AG04450 (cell line): ENCODE results near the gene CCDC90B. TPM values are rescaled to one million over a fixed set of nuclear protein-coding genes. Genes with fewer than 3 reads are reported as not detected.
"Not testable (repeated sequence)": the region's sequence is repeated elsewhere in the genome, so short reads cannot be mapped to it uniquely, and the experiment has no call there.

Experiments used
- CTCF ChIA-PET: fragments of 300-600, 350-600 bp; formaldehyde crosslinking; extraction: SDS; loops from one replicate; lab custom pipeline; 2022; ENCODE audit warnings: antibody characterized with exemption, inconsistent platforms; lab: Charles Lee
- POLR2A ChIA-PET: fragments of 350-600 bp; formaldehyde crosslinking; extraction: SDS; loops from one replicate; lab custom pipeline; 2021; ENCODE audit warnings: antibody characterized with exemption, inconsistent platforms; lab: Yijun Ruan, JAX
- DNase-seq: peaks from one replicate; pipeline ENCODE4 v3.0.0-alpha.2; 2011; ENCODE audit warnings: low read depth, low spot score
- H3K27ac ChIP-seq: one replicate; pipeline ENCODE4 v1.5.1; 2012; ENCODE audit warnings: low read depth, low read length, control low read depth
- H3K27me3 ChIP-seq: one replicate; pipeline ENCODE4 v1.6.0; 2012; ENCODE audit warnings: low read length; ENCODE audit not compliant: control insufficient read depth, insufficient read depth
- H3K4me3 ChIP-seq: 2 replicates; pipeline ENCODE4 v1.5.1; 2011; ENCODE audit warnings: mild to moderate bottlenecking, low read depth, low read length, control low read depth
- H3K9me3 ChIP-seq: 2 replicates; pipeline ENCODE4 v1.5.1; 2012; ENCODE audit warnings: low read length; ENCODE audit not compliant: control insufficient read depth, insufficient read depth
- CTCF ChIP-seq: IDR thresholded peaks from 2 replicates; pipeline ENCODE4 v1.5.1; 2011; ENCODE audit warnings: low read depth, low read length, control low read depth, inconsistent platforms
- polyA plus RNA-seq: library from polyadenylated mRNA; depleted of rRNA; stranded (reverse); fragments of >200 nt; gene quantifications from 2 replicates; pipeline ENCODE4 v1.2.3, GENCODE V29; 2011

Gene CCDC90B
- polyA plus RNA-seq, 1 experiment = 84.5 TPM

- Histone ChIP-seq H3K27me3 (no peaks in the 10 kb centered on the region), H3K27ac (no peak overlapping the region), H3K9me3 (no peaks in the 10 kb centered on the region), H3K4me3 (no peak overlapping the region)
- ChIA-PET CTCF (interaction anchor here (1.0 to 2.6 kb wide), 5 partner anchors 30 to 536 kb away, joined by 3 to 9 read pairs (median 4); no protein-coding TSS in a partner anchor), POLR2A (no interaction called here)
- no peak for TF ChIP-seq CTCF
- no peak for DNase-seq
These were observed 5.9 kb downstream of the CCDC90B start for GRCh38 chr11:83280256-83280655.

GRCh38 chr11:83278351-83278750 lies 7.8 kb downstream of the CCDC90B start:
- DNase-seq = no peak

DNA sequence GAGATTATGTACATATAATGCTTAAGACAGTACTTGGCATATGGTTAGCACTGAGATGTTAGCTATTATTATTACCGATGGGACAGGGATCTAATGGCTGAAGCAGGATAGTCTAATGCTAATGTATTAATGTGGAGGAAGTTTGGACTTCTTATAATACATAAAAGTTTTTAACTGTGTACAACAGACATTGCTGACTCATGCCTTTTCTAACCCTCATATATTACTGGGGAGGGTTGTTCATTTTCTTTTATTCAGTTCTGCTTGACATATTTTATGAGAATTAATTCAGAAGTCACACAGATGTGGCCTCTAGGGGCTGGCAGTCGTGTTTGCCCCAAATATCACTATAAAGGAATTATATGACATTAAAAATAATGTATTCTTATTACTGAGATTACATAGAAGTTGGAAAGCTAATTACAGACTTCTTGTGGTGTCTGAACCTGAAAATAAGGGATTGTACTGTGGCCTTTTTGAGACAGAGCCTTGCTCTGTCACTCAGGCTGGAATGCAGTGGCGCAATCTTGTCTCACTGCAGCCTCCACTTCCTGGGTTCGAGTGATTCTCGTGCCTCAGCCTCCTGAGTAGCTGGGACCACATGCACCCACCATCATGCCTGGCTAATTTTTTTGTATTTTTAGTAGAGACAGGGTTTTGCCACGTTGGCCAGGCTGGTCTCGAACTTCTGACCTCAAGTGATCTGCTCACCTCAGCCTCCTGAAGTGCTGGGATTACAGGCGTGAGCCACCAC lies 10.1 kb downstream of the CCDC90B start:
- ChIA-PET CTCF (interaction anchor here (1.5 to 4.3 kb wide), 6 partner anchors 17 to 561 kb away, joined by 3 to 29 read pairs (median 7); no protein-coding TSS in a partner anchor), POLR2A (no interaction called here)
- no peak for DNase-seq
- no peak overlapping the region for H3K4me3 ChIP-seq
- no peaks in the 10 kb centered on the region for H3K9me3 ChIP-seq
- H3K27me3 ChIP-seq = no peaks in the 10 kb centered on the region
- no peak for TF ChIP-seq CTCF
- no peak overlapping the region for H3K27ac ChIP-seq

More at GRCh38 chr11:83278351-83278750, 7.8 kb downstream of the CCDC90B start:
- ChIA-PET CTCF (no interaction called here), POLR2A (no interaction called here)
- H3K27me3 ChIP-seq = no peaks in the 10 kb centered on the region
- TF ChIP-seq CTCF = no peak
- no peaks in the 10 kb centered on the region for H3K9me3 ChIP-seq
- no peak overlapping the region for H3K27ac ChIP-seq
- H3K4me3 ChIP-seq = no peak overlapping the region

GRCh38 chr11:83272627-83273026 lies 13.5 kb downstream of the CCDC90B start:
- ChIA-PET POLR2A (no interaction called here), CTCF (interaction anchor here (0.6 to 4.3 kb wide), 6 partner anchors 10 to 372 kb away, joined by 3 to 29 read pairs (median 4); no protein-coding TSS in a partner anchor)
- Histone ChIP-seq H3K27me3 (no peaks in the 10 kb centered on the region), H3K27ac (no peak overlapping the region), H3K4me3 (no peak overlapping the region), H3K9me3 (no peaks in the 10 kb centered on the region)
- no peak for DNase-seq
- no peak for TF ChIP-seq CTCF

- H3K9me3 ChIP-seq, DNase-seq, H3K27ac ChIP-seq, POLR2A ChIA-PET, H3K27me3 ChIP-seq, H3K4me3 ChIP-seq, CTCF ChIA-PET: not testable (repeated sequence)
These were observed 14.4 kb downstream of the CCDC90B start for GRCh38 chr11:83271734-83272133.

GRCh38 chr11:83269080-83269479 lies 17.1 kb downstream of the CCDC90B start:
- DNase-seq, H3K27ac ChIP-seq, H3K27me3 ChIP-seq, H3K4me3 ChIP-seq, H3K9me3 ChIP-seq, POLR2A ChIA-PET, CTCF ChIA-PET: not testable (repeated sequence)
